Upper lobe of left lung (tissue), 4 donors: ENCODE results near the gene HPSE2.

ENCODE experiments used
- EP300 ChIP-seq, 4 donors: sonication (generic); formaldehyde crosslinking; IDR thresholded peaks; one replicate each; pipeline ENCODE4 v1.5.1; 2017; ENCODE audit warnings: antibody characterized with exemption in 4 of 4, control low read depth in 2 of 4
- POLR2A ChIP-seq, 4 donors: fragments of 450-650 bp; IDR thresholded peaks; one replicate each; pipeline ENCODE4 v1.5.1; 2016 to 2017; ENCODE audit warnings: antibody characterized with exemption in 4 of 4, mild to moderate bottlenecking in 2 of 4
- POLR2AphosphoS5 ChIP-seq, 2 donors: sonication (generic); formaldehyde crosslinking; IDR thresholded peaks; one replicate each; pipeline ENCODE4 v1.5.1; 2017; ENCODE audit warnings: antibody characterized with exemption in 2 of 2
- TF ChIP-seq, protein P1 (sequence below), 6 experiments: fragments of 450-650 bp in 4 of 6; fragments of 200-600 bp in 2 of 6; sonication (generic) in 2 of 6; IDR thresholded peaks; one replicate each; pipeline ENCODE4 v1.5.1; 2016 to 2019; ENCODE audit warnings: antibody characterized with exemption in 6 of 6

DNA sequence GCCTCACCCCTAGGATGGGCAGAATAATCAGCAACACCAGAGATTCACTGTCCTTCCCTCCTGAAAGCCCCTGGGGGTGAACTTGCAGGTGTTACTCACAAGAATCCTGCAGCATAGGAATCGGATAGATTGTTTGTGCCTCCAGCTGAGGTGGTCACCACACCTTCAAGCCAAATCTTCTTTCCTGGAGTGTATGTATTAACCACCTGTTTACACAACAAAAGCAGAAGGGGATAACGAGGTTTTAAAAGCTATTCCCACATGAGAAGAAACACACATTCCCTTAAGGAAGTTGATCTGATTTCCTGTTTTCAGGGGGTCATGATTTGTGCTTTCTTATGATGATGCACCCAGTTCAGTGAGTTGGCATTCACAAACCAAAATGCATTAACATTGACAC, 615.1 kb downstream of the HPSE2 start:
- no peak for TF ChIP-seq POLR2AphosphoS5 (IDR thresholded peaks at IDR 0.05)
- no peak for TF ChIP-seq POLR2A (IDR thresholded peaks at IDR 0.05)
- TF ChIP-seq, protein P1, sequence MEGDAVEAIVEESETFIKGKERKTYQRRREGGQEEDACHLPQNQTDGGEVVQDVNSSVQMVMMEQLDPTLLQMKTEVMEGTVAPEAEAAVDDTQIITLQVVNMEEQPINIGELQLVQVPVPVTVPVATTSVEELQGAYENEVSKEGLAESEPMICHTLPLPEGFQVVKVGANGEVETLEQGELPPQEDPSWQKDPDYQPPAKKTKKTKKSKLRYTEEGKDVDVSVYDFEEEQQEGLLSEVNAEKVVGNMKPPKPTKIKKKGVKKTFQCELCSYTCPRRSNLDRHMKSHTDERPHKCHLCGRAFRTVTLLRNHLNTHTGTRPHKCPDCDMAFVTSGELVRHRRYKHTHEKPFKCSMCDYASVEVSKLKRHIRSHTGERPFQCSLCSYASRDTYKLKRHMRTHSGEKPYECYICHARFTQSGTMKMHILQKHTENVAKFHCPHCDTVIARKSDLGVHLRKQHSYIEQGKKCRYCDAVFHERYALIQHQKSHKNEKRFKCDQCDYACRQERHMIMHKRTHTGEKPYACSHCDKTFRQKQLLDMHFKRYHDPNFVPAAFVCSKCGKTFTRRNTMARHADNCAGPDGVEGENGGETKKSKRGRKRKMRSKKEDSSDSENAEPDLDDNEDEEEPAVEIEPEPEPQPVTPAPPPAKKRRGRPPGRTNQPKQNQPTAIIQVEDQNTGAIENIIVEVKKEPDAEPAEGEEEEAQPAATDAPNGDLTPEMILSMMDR (IDR thresholded peaks at IDR 0.05) = no peak
- no peak for TF ChIP-seq EP300 (IDR thresholded peaks at IDR 0.05)
